ENCODE measurements around the gene SNRNP70.

SNRNP70 gene

DNA sequence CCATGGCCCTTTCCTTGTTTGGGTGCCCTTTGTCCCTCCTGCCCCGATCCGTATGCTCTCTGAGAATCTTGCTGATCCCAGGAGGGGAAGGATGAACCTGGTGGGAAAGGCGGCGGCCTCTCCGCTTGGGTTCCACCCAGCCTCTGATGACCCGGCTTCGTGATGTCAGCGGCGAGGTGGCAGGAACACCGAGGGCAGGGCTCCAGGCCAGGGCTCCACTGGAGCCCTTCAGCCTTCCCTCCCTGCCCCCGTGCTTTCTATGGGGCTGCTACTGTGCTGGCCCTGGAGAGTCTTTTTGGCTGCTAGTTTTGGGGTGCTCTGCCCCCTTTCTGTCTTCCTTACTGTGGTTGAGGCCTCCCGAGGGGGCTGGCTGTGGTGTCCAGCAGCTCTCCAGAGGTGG, 17.1 kb downstream of the SNRNP70 start:
- DNase-seq, result no peak

DNA sequence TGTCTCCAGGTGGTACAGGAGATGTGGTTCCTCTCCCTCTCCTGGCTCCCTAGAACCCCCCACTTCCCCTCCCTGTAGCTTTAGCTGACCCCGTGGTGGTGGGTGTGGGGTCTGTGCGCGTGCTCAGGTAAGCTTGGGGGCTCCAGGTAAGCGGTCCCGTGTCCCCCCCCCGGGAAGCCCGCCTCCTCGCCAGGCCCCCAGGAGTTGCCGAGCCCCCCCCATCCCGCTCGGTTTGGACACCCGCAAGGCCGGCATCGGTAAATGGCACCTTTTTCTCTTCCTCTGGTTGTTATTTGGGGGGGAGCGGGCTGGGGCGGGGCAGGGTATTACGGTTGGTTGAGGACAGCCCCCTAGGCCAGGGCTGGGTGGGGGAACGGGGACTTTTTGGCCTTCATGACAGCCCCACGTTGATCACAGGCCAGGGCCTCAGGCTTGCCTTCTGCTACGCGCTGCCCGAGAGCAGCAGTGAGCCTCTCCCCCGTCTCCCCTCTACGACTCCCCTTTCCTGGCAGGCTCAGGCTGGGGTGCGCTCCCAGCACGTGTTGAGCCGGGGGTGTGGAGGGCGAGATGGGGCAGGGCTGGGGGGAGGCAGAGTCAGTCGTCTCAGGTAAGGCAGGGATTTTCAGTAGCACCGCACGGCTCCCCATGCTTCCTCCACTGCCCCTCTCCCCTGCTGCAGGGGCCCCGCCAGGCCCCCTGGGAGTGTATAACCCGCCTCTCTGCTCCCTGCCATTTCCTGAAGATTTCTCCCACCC, 18.3 kb downstream of the SNRNP70 start:
- DNase-seq, result no peak

DNA sequence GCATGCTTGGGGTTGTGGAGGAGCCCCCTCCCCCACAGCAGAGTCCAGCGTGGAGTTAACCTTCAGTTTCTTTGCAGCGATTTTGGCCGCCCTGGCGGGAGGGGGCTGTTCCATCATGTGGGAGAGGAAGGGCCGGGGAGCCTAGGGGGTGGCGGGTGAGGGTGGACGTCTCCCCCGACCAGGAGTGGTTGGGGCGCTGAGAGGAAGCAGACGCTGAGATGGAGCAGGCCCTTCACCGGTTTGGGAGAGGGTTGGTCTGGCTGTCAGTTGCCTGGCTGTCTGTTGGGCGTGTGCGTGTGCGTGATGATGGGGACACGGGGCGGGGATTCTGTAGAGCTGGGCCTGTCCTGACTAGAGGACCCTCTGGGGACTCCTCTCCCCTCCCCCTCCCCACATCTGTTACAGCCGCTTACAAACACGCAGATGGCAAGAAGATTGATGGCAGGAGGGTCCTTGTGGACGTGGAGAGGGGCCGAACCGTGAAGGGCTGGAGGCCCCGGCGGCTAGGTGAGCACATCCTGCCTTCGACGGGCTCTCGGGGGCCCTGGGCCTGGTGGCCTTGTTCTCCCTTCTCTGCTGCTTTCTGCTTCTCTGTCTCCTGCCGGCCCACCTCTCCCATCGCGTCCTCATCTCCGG, 19.1 kb downstream of the SNRNP70 start:
- DNase-seq, result no peak

DNA sequence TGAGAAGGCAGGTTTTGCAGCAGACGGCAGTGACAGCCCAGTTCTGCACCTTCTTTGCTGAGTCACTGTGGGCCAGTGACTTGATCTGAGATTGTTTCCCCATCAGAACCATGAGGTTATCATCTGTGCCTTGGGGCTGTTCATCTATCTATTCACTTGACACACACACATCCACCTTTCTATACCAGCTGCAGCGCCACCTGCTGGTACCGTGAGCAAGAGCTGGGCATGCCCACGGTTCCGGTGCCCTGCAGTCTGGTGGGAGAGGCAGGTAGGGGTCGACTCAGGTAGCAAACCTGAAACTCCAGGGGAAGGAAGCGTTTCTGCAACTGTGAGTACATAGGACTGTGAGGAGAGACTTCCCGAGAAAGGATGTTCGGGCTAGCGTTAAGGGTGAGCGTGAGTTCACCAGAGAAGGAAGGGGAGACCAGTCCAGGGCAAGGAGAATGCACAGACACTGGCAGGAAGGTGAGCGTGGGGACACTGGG, 21.4 kb downstream of the SNRNP70 start:
- DNase-seq, result no peak

DNA sequence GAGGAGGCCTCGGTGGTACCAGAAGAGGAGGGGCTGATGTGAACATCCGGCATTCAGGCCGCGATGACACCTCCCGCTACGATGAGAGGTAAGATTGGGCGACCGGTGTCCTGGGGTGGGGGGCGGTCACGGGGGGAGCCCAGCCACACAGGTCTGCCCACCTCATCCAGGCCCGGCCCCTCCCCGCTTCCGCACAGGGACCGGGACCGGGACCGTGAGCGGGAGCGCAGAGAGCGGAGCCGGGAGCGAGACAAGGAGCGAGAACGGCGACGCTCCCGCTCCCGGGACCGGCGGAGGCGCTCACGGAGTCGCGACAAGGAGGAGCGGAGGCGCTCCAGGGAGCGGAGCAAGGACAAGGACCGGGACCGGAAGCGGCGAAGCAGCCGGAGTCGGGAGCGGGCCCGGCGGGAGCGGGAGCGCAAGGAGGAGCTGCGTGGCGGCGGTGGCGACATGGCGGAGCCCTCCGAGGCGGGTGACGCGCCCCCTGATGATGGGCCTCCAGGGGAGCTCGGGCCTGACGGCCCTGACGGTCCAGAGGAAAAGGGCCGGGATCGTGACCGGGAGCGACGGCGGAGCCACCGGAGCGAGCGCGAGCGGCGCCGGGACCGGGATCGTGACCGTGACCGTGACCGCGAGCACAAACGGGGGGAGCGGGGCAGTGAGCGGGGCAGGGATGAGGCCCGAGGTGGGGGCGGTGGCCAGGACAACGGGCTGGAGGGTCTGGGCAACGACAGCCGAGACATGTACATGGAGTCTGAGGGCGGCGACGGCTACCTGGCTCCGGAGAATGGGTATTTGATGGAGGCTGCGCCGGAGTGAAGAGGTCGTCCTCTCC, 22.6 kb downstream of the SNRNP70 start:
- no peak for DNase-seq

DNA sequence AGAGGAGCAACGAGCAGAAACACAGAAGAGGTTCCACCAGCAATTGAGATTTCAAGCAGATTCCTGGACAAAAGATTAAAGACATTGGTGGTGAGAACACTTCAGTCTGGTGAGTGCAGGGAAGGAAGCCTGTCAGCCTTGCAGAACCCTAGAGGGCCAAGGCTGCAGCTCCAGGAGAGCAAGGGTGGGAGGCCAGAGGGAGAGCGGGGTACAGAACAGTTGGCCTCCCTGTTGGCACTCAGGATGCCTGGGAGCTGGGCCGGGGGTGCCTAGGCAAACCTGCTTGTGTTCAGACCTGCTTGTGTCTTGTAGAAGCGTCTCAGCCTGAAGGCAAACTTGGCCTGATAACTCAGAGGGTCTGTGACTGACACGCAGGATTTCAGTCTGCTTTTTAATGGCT, 23.8 kb downstream of the SNRNP70 start:
- DNase-seq, result no peak

DNA sequence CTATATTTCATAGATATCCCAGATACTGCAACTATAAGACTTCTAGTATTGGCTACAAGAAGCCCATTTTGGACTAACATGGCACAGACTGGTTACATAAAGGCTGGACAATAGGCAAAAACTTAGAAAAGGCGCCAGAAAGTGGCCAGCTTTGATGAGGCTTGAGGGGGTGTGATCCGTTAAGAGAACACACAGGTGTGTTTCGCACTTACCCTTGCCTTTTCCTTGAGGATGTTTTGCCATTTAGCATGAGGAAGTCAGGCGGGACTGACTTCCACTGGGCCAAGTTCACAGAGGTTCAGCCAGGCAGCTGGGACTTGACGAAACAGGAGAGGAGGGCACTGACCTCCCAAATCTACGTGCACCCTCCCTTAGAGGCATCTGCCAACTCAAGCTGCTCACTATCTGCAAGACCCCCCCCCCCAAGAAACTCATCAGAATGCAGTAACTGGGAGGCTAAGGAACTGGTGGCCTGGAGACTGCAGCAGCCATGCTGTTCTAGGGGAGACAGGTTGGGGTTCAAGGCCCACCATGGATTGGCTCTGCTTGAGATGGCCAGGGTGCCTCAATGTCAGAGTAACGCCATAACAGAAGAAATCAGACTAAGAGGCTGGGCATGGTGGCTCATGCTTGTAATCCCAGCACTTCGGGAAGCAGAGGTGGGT, 24.4 kb downstream of the SNRNP70 start:
- DNase-seq, result no peak

DNA sequence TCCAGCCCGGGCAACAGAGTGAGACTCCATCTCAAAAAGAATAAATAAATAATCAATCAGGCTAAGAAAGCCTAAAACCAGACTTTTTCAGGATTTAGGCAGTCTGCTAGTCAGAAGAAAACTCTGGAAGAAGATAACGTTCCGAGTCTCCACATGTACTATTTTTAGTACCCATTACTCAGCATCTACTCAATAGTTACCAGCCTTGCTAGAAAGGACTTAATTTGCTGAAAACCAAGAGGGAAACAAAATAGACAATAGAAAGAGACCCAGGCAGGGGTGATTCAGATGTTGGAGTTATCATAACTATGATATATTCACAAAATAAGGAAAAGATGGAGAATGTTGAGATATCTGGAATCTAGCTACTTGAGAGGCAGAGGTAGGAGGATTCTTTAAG, 25.3 kb downstream of the SNRNP70 start:
- DNase-seq, result no peak

DNA sequence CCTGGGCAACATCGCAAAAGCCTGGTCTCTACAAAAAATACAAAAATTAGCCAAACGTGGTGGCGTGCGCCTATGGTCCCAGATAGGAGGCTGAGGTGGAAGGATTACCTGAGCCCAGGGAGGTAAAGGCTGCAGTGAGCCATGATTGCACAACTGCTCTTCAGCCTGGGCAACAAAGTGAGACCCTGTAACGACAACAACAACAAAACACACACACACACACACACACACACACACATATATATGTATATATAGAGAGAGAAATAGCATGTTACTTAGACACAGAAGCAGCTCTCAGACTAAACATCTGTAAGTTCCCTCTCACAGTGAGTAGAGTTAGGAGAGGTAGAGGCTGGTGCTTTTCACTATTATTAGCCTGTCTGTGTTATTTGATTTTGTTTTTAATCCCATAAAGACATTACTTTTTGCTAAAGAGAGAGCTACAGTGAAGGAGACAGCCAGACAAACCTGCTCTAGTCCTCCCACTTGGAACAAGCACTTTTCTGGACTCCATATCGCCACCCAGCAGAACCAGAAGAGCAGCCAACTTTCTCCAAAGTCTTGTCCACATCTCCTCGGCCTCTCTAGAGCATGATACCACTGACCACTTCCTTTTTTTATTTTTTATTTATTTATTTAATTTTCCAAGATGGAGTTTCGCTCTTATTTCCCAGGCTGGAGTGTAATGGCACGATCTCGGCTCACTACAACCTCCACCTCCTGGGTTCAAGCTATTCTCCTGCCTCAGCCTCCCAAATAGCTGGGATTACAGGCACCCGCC, 26.2 kb downstream of the SNRNP70 start:
- DNase-seq, result no peak

DNA sequence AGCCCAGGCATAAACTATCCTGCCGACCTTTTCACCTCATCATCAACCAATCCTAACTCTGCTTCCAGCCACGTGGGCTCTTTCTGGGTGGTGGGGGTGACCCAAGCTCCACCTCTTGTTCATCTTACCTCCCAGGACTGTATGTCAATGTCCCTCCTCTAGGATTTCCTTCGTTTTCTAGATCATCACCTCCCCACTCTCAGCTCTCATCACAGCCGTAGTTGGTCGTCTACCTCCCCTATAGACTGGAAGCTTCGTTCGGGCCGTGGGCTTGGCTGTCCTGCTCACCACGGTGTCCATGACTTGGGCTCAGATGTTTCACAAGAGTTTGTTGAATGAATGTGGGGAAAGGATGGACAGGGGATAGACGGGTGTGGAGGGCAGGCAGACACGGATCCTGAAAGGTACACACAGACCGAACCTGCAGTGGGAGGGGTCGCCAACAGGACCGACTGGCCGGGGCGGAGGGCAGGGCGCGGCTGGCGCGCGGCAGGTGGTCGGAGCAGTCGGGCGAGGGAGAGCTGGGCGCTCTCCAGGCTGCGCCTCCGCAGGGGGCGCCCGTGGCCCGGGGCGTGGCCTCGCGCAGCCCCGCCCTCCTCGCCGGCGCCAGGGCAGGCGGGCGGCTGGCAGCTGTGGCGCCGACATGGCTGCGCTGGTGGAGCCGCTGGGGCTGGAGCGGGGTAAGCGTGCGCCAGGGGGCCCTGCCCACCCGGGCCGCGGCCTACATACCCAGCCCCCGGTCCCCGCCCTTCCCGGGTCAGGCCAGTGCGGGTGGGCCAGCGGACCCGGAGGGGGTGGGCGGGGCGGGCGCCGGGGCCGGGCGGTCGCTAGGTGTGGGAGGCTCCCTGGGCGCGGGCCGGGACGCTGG, 28.7 kb downstream of the SNRNP70 start, which contains the start of gene LIN7B:
Gene LIN7B (plus strand): TSS at position 609 of the 868 bp plus-strand sequence. CDS start 35 bp downstream, at position 644.
- DNase-seq, result no peak

DNA sequence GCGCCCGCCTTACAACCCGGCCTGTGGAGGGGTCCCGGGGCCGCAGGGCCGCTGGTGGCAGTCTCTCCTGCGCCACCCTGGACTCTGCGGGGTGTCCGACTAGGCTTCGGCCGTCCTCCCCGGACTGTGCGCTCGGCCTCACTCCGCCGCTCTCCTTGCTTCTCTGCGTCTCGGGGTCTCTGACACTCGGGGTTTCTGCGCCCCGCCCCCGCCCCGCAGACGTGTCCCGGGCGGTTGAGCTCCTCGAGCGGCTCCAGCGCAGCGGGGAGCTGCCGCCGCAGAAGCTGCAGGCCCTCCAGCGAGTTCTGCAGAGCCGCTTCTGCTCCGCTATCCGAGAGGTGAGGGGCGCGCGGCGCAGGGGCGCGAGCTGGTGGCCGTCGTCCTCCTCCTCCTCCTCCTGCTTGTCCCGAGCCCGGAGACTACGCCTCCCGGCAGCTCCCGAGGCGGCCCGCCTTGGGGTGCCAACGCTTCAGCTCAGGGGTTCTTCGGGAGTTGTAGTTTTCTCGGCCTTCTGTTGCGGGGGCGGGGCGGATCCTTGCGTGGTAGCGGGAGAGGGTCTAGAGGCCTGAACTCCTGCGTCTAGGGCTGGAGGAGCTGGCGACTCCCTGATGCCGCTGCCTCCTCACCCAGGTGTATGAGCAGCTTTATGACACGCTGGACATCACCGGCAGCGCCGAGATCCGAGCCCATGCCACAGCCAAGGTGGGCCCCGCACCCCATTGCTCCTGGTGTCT, 29.5 kb downstream of the SNRNP70 start:
- DNase-seq, result no peak

DNA sequence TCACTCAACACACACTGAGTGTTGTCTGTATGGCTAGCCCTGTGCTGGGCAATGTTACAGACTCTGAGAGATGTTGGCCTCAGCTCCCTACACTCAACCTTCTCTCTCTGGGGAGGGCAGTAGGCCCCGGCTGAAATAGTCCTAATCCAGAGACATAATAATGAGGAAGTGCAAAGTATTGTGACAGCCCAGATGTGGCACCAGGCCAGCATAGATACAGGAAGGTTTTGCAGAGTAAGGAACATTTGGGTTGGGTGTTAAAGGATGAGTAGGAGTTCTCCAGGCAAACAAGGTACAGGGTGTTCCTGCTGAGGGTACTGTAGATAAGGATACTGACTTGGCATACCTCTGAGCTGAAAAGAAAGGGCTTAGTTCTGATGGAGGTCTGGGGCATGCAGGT, 31.3 kb downstream of the SNRNP70 start:
- no peak for DNase-seq

DNA sequence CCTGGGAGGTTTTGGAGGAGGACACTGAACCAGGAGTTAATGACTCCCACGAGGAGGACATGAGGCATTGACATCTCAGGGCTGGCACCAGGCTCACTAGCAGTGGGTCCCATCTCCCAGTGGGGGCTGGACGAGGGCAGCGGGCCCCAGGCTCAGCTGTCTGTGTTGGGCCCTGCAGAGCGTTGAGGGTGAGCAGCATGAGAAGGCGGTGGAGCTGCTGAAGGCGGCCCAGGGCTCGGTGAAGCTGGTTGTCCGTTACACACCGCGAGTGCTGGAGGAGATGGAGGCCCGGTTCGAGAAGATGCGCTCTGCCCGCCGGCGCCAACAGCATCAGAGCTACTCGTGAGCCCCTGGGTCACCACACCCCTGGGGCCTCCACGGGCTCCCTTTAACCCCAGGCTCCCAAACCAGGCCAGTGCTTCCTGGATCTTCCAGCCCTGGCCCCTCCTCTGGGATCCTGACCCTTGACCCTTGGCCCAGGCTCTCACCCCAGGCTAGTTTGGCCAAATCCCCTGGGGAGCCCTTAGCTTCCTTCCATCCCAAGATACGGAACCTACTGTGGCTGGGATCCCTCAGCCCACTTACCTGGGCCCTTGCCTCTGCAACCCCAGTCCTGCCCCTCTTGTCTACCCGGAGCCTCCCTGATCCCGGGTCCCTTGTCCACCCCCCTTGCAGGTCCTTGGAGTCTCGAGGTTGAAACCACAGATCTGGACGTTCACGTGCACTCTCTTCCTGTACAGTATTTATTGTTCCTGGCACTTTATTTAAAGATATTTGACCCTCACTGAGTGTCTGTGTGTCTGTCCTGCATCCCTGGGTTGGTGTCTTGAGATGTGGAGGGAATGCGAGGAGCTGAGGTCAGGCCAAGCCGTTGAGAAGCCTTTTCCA, 32.7 kb downstream of the SNRNP70 start:
- DNase-seq, result no peak

DNA sequence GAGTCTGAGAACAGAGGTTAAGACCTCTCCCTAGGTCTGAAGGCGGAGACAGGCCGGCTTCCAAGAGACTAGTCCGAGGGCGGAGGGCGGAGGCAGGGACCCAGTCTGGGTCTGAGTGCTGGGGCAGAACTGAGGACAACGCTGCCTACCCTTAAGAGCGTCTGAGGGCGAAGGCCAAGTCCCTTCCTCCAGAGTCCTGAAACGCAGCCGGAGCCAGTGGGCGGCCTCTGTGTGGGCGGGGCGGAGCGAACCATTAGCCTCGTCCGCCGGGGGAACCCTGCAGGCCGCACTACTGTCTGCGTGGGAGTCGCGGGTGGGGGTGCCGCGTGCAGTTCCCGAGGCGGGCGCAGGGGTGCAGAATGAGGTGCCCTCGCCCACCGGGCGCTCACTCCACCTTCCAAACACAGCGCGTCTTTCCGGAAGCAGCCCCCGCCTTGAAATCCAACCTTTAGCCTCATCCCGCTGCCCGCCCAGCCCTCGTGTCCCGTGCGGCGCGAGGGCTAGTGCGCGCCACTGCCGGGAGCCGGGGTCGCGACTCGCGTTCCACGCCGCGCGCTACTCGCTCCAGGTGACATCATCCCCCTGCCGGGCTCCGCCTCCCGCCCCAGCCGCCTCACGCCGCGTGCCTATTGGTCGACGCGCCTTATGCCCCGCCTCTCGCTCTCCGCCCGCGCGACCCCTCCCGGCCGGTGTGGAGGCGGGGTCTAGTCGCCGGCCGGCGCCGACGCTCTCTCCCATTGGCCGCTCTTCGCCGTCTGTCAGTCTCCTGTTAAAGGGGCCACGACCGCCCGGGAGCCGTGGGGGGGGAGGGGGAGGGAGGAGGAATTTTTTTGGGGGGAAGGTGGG, 33.5 kb downstream of the SNRNP70 start, which contains the start of gene C19orf73:
Gene C19orf73 (minus strand): TSS at position 579 of the 846 bp plus-strand sequence. CDS start 121 bp downstream, at position 458.
- DNase-seq, result no peak

DNA sequence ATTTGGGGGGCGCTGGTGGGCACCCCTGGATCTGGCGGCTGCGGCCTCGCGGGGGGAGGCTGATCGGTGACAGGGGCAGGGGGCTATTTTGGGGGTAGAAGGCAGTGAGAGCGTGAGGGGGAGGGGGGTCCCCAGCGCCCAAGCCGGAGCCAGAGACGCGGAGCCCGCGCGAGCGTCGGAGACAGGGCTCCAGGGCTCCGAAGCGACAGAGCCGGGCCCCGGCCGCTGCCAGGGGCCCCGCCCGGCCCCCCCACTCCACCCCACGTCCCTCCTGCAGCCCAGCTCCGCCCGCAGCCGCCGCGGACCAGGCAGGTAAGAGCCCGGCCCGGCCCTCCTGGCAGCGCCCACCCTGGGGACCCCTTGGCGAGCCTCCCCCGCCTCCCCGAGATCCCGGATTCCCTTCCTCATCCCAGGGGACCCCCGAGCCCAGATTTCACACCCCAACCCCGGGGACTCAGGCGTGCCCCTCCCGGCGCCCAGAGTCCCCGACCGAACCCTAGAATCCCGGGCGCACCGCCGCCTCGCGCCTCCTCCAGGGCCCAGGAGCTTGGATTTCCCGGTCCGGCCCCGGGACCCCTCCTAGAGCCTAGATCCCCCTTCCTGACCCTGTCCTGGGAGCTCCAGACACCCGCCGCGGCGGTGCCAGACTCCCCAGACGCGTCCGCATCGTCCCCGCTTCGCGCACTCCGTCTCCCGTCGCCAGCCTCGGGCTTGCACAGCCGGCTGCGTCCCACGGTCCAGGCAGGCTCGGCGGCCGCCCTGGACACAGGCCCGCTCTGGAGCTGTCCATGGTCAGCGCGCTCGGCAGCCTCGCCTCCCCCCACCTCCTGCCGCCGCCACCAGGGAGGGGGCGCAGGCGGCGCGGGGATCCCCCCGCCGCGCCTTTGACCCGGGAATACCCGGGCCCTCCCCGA, 34.4 kb downstream of the SNRNP70 start, which contains the start of gene PPFIA3:
Gene PPFIA3 (plus strand): TSS at position 134 of the 914 bp plus-strand sequence. CDS start 8,330 bp downstream, outside the sequence.
- DNase-seq, result no peak

DNA sequence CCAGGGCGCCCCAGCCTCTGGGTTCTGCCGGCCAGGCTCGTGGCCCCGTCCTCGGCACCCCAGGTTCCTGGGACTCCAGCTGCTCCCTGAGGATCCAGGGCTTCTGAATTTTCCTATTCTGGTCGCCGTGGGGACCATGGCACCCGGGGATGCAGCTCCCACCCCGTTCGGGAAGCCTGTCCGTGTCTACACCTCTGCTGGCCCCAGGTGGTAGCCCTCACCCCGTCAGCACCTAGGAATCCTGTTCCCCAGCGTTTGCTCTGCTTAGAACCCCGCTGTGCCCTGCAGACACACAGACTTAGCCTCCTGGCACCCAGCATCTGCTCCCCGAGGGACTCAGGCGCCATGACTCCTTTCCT, 35.1 kb downstream of the SNRNP70 start:
- DNase-seq, result no peak

DNA sequence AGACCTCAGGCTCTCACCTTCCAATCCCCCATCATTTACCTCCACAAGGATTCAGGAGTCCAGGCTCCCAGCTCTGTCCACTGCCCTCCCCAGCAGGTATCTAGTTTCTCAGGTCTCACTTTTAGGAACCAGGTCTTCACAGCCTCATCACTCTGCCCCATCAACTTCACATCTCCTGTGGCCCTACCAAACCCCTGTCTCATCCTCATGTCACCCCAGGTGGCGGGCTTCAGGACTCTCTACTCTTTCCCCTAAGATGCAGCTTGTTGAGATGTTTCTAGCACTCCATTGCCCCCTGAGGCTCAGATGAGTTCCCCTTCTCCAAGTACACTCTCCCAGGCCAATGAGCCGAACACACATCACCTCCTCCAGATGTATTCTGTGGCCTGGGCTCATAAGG, 35.6 kb downstream of the SNRNP70 start:
- DNase-seq, result no peak

Data from NCI-H1436 treated with DMSO at 0.1 percent for 48 hours (cell line).